Measurements from ENCODE around the gene PPP1R8.

GRCh38 chr1:27861436-27861835 is 30.9 kb downstream of the PPP1R8 start:
- no peak for TF ChIP-seq CTCF (IDR thresholded peaks at IDR 0.05)
- no peak for TF ChIP-seq ZFX (IDR thresholded peaks at IDR 0.05; ENCODE audit: borderline replicate concordance)

Measured in 22Rv1 (cell line).